HEK293 (cell line): Measurements from ENCODE around the gene FOXD3.

ENCODE experiments used
- EGR2 ChIP-seq: fragments of 450-650 bp; formaldehyde crosslinking; IDR thresholded peaks from 2 replicates; pipeline ENCODE4 v1.5.1; 2016; ENCODE audit warnings: low read depth, missing biosample characterization, missing genetic modification characterization
- GLIS2 ChIP-seq: fragments of 450-650 bp; formaldehyde crosslinking; IDR thresholded peaks from 2 replicates; pipeline ENCODE4 v1.5.1; 2016; ENCODE audit warnings: missing biosample characterization, missing genetic modification characterization
- OSR2 ChIP-seq: fragments of 450-650 bp; formaldehyde crosslinking; IDR thresholded peaks from 2 replicates; pipeline ENCODE4 v1.5.1; 2016; ENCODE audit warnings: missing biosample characterization, missing genetic modification characterization
- PRDM1 ChIP-seq: fragments of 450-650 bp; formaldehyde crosslinking; IDR thresholded peaks from 2 replicates; pipeline ENCODE4; 2016; ENCODE audit warnings: missing biosample characterization, missing genetic modification characterization
- RBAK ChIP-seq: fragments of 450-650 bp; formaldehyde crosslinking; IDR thresholded peaks from 2 replicates; pipeline ENCODE4 v1.5.1; 2016; ENCODE audit warnings: missing biosample characterization, missing genetic modification characterization
- ZBTB48 ChIP-seq: fragments of 450-650 bp; formaldehyde crosslinking; IDR thresholded peaks from 2 replicates; pipeline ENCODE4 v1.5.1; 2016; ENCODE audit warnings: missing biosample characterization, missing genetic modification characterization
- ZFP37 ChIP-seq: fragments of 450-650 bp; formaldehyde crosslinking; IDR thresholded peaks from 2 replicates; pipeline ENCODE4 v1.5.1; 2016; ENCODE audit warnings: missing biosample characterization, missing genetic modification characterization
- ZNF121 ChIP-seq: fragments of 450-650 bp; formaldehyde crosslinking; IDR thresholded peaks from 2 replicates; pipeline ENCODE4 v1.5.1; 2016; ENCODE audit warnings: missing biosample characterization, missing genetic modification characterization
- ZNF140 ChIP-seq: fragments of 450-650 bp; formaldehyde crosslinking; IDR thresholded peaks from 2 replicates; pipeline ENCODE4 v1.5.1; 2016; ENCODE audit warnings: missing biosample characterization, missing genetic modification characterization
- ZNF155 ChIP-seq: fragments of 450-650 bp; formaldehyde crosslinking; IDR thresholded peaks from 2 replicates; pipeline ENCODE4 v1.5.1; 2016; ENCODE audit warnings: missing biosample characterization, missing genetic modification characterization
- ZNF16 ChIP-seq: fragments of 450-650 bp; formaldehyde crosslinking; IDR thresholded peaks from 2 replicates; pipeline ENCODE4 v1.5.1; 2016; ENCODE audit warnings: low read depth, missing biosample characterization, missing genetic modification characterization
- ZNF214 ChIP-seq: fragments of 450-650 bp; formaldehyde crosslinking; IDR thresholded peaks from 2 replicates; pipeline ENCODE4 v1.5.1; 2017; ENCODE audit warnings: missing biosample characterization, mild to moderate bottlenecking, missing genetic modification characterization, borderline replicate concordance
- ZNF311 ChIP-seq: fragments of 450-650 bp; formaldehyde crosslinking; IDR thresholded peaks from 2 replicates; pipeline ENCODE4 v1.5.1; 2017; ENCODE audit warnings: missing biosample characterization, missing genetic modification characterization, borderline replicate concordance
- ZNF341 ChIP-seq: fragments of 450-650 bp; formaldehyde crosslinking; IDR thresholded peaks from 2 replicates; pipeline ENCODE4; 2016; ENCODE audit warnings: low read depth, missing biosample characterization, missing genetic modification characterization
- ZNF366 ChIP-seq: fragments of 450-650 bp; formaldehyde crosslinking; conservative IDR thresholded peaks from 2 replicates; pipeline ENCODE4 v1.5.1; 2016; ENCODE audit warnings: missing biosample characterization, missing genetic modification characterization
- ZNF473 ChIP-seq: fragments of 450-650 bp; formaldehyde crosslinking; IDR thresholded peaks from 2 replicates; pipeline ENCODE4 v1.5.1; 2017; ENCODE audit warnings: missing biosample characterization, missing genetic modification characterization
- ZNF561 ChIP-seq: fragments of 450-650 bp; IDR thresholded peaks from 2 replicates; pipeline ENCODE4 v1.5.1; 2018; ENCODE audit warnings: missing biosample characterization, missing genetic modification characterization, borderline replicate concordance
- ZNF585B ChIP-seq: fragments of 450-650 bp; formaldehyde crosslinking; IDR thresholded peaks from 2 replicates; pipeline ENCODE4 v1.5.1; 2016; ENCODE audit warnings: missing biosample characterization, missing genetic modification characterization
- ZNF596 ChIP-seq: fragments of 450-650 bp; IDR thresholded peaks from 2 replicates; pipeline ENCODE4 v1.5.0; 2018; ENCODE audit warnings: missing biosample characterization, mild to moderate bottlenecking, missing genetic modification characterization, moderate library complexity
- ZNF600 ChIP-seq: fragments of 450-650 bp; formaldehyde crosslinking; IDR thresholded peaks from 2 replicates; pipeline ENCODE4 v1.5.1; 2016; ENCODE audit warnings: missing biosample characterization, missing genetic modification characterization
- ZNF626 ChIP-seq: fragments of 450-650 bp; sonication (Bioruptor Pico); formaldehyde crosslinking; IDR thresholded peaks from 2 replicates; pipeline ENCODE4 v1.5.1; 2018; ENCODE audit warnings: missing biosample characterization, missing genetic modification characterization, inconsistent platforms
- ZNF664 ChIP-seq: fragments of 450-650 bp; formaldehyde crosslinking; IDR thresholded peaks from 2 replicates; pipeline ENCODE4 v1.5.1; 2016; ENCODE audit warnings: missing biosample characterization, missing genetic modification characterization
- ZNF707 ChIP-seq: fragments of 450-650 bp; formaldehyde crosslinking; IDR thresholded peaks from 2 replicates; pipeline ENCODE4 v1.5.1; 2016; ENCODE audit warnings: missing biosample characterization, missing genetic modification characterization
- ZNF747 ChIP-seq: fragments of 450-650 bp; formaldehyde crosslinking; IDR thresholded peaks from 2 replicates; pipeline ENCODE4 v1.5.1; 2016; ENCODE audit warnings: missing biosample characterization, missing genetic modification characterization
- TF ChIP-seq, protein P1 (sequence below): fragments of 450-650 bp; formaldehyde crosslinking; IDR thresholded peaks from 2 replicates; pipeline ENCODE4 v1.5.1; 2016; ENCODE audit warnings: missing biosample characterization, missing genetic modification characterization
- TF ChIP-seq, protein P2 (sequence below): fragments of 450-650 bp; formaldehyde crosslinking; IDR thresholded peaks from 2 replicates; pipeline ENCODE4 v1.5.1; 2016; ENCODE audit warnings: missing biosample characterization, missing genetic modification characterization
- TF ChIP-seq, protein P3 (sequence below): fragments of 450-650 bp; formaldehyde crosslinking; IDR thresholded peaks from 2 replicates; pipeline ENCODE4 v1.5.1; 2017; ENCODE audit warnings: missing biosample characterization, missing genetic modification characterization
- TF ChIP-seq, protein P4 (sequence below): fragments of 450-650 bp; formaldehyde crosslinking; IDR thresholded peaks from 2 replicates; pipeline ENCODE4 v1.5.1; 2016; ENCODE audit warnings: missing biosample characterization, missing genetic modification characterization
- TF ChIP-seq, protein P5 (sequence below): fragments of 450-650 bp; formaldehyde crosslinking; conservative IDR thresholded peaks from 2 replicates; pipeline ENCODE4 v1.5.1; 2016; ENCODE audit warnings: low read depth, missing biosample characterization, missing genetic modification characterization

The FOXD3 gene

DNA sequence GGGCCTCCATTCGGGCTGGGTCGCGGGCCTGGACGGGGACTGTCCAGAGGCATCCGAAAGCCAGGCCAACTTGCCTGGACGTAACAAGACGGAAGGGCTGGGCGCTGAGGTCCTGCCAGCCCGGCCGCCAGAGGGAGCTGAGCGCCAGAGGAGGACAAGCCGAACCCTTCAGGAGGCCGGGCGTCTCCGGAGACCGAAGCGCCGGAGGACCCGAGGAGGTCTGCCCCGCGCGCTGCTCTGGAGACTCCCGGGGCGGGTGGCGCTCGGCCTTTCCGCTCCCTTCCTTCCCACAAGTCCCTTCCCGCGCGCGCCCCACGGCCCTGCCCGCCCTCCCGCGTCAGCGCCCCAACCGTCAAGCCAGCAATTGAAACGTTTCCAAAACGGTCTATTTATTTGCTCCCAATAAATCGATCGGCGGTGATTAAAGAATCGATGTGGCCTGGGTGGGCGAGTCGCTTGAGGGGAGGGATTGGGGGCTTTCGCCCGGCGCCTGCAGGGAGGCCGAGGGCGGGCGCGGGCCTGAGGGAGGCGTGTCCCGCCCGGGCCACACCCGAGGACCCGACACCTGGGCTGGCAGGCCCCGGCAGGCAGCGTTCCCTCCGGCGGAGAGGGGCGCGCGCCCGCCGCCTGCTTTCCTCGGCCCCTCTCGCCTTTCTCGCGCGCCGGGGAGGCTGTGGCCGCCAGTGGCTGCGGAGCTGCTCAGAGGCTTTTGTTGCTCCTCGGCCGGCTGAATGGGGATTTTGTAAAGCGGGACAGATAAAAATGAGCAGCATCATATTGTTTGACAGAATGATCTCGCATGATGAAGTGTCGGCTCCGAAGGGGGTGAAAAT is 5.2 kb upstream of the FOXD3 start (continued):
- TF ChIP-seq, protein P1, sequence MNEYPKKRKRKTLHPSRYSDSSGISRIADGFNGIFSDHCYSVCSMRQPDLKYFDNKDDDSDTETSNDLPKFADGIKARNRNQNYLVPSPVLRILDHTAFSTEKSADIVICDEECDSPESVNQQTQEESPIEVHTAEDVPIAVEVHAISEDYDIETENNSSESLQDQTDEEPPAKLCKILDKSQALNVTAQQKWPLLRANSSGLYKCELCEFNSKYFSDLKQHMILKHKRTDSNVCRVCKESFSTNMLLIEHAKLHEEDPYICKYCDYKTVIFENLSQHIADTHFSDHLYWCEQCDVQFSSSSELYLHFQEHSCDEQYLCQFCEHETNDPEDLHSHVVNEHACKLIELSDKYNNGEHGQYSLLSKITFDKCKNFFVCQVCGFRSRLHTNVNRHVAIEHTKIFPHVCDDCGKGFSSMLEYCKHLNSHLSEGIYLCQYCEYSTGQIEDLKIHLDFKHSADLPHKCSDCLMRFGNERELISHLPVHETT (tag by site-specific recombination): no peak; the same call in 1 of the 2 replicates
- TF ChIP-seq, protein P2, sequence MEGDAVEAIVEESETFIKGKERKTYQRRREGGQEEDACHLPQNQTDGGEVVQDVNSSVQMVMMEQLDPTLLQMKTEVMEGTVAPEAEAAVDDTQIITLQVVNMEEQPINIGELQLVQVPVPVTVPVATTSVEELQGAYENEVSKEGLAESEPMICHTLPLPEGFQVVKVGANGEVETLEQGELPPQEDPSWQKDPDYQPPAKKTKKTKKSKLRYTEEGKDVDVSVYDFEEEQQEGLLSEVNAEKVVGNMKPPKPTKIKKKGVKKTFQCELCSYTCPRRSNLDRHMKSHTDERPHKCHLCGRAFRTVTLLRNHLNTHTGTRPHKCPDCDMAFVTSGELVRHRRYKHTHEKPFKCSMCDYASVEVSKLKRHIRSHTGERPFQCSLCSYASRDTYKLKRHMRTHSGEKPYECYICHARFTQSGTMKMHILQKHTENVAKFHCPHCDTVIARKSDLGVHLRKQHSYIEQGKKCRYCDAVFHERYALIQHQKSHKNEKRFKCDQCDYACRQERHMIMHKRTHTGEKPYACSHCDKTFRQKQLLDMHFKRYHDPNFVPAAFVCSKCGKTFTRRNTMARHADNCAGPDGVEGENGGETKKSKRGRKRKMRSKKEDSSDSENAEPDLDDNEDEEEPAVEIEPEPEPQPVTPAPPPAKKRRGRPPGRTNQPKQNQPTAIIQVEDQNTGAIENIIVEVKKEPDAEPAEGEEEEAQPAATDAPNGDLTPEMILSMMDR: peak; percentile 90
- TF ChIP-seq, protein P3, sequence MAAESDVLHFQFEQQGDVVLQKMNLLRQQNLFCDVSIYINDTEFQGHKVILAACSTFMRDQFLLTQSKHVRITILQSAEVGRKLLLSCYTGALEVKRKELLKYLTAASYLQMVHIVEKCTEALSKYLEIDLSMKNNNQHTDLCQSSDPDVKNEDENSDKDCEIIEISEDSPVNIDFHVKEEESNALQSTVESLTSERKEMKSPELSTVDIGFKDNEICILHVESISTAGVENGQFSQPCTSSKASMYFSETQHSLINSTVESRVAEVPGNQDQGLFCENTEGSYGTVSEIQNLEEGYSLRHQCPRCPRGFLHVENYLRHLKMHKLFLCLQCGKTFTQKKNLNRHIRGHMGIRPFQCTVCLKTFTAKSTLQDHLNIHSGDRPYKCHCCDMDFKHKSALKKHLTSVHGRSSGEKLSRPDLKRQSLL (tag by site-specific recombination): peak; percentile 65; the same call in 1 of the 2 replicates
- peak; percentile 51 for TF ChIP-seq ZBTB48
- peak; percentile 90 for TF ChIP-seq ZNF600 (tag by site-specific recombination)
- TF ChIP-seq, protein P4, sequence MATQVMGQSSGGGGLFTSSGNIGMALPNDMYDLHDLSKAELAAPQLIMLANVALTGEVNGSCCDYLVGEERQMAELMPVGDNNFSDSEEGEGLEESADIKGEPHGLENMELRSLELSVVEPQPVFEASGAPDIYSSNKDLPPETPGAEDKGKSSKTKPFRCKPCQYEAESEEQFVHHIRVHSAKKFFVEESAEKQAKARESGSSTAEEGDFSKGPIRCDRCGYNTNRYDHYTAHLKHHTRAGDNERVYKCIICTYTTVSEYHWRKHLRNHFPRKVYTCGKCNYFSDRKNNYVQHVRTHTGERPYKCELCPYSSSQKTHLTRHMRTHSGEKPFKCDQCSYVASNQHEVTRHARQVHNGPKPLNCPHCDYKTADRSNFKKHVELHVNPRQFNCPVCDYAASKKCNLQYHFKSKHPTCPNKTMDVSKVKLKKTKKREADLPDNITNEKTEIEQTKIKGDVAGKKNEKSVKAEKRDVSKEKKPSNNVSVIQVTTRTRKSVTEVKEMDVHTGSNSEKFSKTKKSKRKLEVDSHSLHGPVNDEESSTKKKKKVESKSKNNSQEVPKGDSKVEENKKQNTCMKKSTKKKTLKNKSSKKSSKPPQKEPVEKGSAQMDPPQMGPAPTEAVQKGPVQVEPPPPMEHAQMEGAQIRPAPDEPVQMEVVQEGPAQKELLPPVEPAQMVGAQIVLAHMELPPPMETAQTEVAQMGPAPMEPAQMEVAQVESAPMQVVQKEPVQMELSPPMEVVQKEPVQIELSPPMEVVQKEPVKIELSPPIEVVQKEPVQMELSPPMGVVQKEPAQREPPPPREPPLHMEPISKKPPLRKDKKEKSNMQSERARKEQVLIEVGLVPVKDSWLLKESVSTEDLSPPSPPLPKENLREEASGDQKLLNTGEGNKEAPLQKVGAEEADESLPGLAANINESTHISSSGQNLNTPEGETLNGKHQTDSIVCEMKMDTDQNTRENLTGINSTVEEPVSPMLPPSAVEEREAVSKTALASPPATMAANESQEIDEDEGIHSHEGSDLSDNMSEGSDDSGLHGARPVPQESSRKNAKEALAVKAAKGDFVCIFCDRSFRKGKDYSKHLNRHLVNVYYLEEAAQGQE (tag by site-specific recombination): no peak
- peak; percentile 36; the same call in 1 of the 2 replicates for TF ChIP-seq ZNF341 (tag by site-specific recombination)
- no peak for TF ChIP-seq ZNF155 (tag by site-specific recombination)
- TF ChIP-seq OSR2: no peak
- no peak for TF ChIP-seq ZNF707
- no peak for TF ChIP-seq ZNF626 (tag by site-specific recombination)
- no peak for TF ChIP-seq ZNF140 (tag by site-specific recombination)
- TF ChIP-seq PRDM1: peak; percentile 56; the same call in 1 of the 2 replicates
- no peak for TF ChIP-seq ZNF473 (tag by site-specific recombination)
- TF ChIP-seq ZNF121 (tag by site-specific recombination): no peak
- TF ChIP-seq ZNF747 (tag by site-specific recombination): no peak
- peak; percentile 61 for TF ChIP-seq ZNF366 (tag by site-specific recombination)
- peak; percentile 92 for TF ChIP-seq ZNF561 (tag by site-specific recombination)
- peak; percentile 98 for TF ChIP-seq GLIS2
- TF ChIP-seq, protein P5, sequence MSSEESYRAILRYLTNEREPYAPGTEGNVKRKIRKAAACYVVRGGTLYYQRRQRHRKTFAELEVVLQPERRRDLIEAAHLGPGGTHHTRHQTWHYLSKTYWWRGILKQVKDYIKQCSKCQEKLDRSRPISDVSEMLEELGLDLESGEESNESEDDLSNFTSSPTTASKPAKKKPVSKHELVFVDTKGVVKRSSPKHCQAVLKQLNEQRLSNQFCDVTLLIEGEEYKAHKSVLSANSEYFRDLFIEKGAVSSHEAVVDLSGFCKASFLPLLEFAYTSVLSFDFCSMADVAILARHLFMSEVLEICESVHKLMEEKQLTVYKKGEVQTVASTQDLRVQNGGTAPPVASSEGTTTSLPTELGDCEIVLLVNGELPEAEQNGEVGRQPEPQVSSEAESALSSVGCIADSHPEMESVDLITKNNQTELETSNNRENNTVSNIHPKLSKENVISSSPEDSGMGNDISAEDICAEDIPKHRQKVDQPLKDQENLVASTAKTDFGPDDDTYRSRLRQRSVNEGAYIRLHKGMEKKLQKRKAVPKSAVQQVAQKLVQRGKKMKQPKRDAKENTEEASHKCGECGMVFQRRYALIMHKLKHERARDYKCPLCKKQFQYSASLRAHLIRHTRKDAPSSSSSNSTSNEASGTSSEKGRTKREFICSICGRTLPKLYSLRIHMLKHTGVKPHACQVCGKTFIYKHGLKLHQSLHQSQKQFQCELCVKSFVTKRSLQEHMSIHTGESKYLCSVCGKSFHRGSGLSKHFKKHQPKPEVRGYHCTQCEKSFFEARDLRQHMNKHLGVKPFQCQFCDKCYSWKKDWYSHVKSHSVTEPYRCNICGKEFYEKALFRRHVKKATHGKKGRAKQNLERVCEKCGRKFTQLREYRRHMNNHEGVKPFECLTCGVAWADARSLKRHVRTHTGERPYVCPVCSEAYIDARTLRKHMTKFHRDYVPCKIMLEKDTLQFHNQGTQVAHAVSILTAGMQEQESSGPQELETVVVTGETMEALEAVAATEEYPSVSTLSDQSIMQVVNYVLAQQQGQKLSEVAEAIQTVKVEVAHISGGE (tag by site-specific recombination): peak; percentile 70
- TF ChIP-seq ZNF596 (tag by site-specific recombination): no peak
- TF ChIP-seq ZNF214 (tag by site-specific recombination): no peak
- 0 out of 2 replicates have a peak, but pooled peaks have one; percentile 8 for TF ChIP-seq ZNF585B (tag by site-specific recombination)
- TF ChIP-seq RBAK (tag by site-specific recombination): no peak
- TF ChIP-seq ZFP37 (tag by site-specific recombination): peak; percentile 85; the same call in 1 of the 2 replicates
- no peak for TF ChIP-seq ZNF664
- no peak for TF ChIP-seq ZNF16 (tag by site-specific recombination)
- TF ChIP-seq ZNF311 (tag by site-specific recombination): no peak
- TF ChIP-seq EGR2 (tag by site-specific recombination): peak; percentile 54; the same call in 1 of the 2 replicates
